NCI-H446 treated with DMSO at 0.1 percent for 48 hours (cell line): ENCODE measurements around the gene ZSCAN31.
"Not testable (repeated sequence)": the region's sequence is repeated elsewhere in the genome, so short reads cannot be mapped to it uniquely, and the experiment has no call there.

ENCODE experiments used
- DNase-seq: peaks from one replicate; lab custom pipeline; 2025; lab: John Stamatoyannopoulos, UW

Gene ZSCAN31

DNA sequence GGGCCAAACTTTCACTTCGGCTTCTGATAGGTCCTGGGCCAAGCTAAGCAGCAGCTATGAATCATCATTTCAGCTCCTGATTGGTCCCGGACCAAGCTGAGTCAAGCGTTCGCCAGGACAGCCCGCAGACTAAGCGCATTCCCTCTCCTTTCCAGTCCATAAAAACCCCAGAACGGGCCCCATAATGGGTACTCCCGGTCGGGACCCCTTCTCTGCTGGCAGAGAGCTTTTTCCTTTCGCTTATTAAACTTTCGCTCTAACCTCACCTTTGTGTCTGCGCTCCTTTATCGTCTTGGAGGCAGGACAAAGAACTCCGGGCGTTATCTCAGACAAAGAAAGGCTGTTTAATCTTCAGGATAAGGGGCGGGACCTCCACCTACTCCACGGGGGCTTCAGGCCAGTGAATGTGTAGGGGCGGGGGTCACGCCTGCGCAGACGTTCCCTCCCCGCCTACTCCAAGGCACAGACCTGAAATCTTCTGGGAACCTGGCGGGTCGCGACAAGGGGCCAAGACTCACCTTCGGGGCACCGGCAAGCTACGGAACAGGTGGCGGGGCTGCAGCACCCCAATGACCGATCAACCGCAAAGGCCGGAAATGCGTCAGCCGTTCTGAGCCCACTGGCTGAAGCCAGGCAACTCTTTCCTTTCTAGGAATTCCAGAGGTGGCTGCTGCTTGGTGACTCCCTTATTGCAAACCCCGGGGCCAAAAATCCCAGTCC, at the start of gene ZSCAN31:
Gene ZSCAN31, minus strand, starts transcription at position 585 of the 720 bp plus-strand sequence. CDS start 6,465 bp downstream, outside the sequence.
- peak; percentile 92 for DNase-seq

DNA sequence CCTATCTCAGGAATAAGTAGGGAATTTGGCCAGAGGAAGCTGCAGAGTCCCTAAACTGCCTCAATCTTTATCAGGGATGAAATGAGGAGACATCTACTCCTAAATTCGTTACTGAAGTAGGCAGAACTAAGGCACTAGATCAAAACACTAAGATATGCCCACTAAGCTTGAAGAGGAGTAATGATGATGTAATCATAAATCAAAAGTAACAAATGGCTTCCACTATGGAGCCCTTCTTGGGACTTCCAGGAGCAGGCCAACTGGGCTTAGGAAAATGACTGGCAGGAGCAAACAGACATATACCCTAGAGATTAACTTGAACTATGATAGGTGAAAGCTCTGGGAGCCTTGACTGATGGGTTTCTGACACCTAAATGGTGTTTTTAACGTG, 48.2 kb upstream of the ZSCAN31 start:
- no peak for DNase-seq

DNA sequence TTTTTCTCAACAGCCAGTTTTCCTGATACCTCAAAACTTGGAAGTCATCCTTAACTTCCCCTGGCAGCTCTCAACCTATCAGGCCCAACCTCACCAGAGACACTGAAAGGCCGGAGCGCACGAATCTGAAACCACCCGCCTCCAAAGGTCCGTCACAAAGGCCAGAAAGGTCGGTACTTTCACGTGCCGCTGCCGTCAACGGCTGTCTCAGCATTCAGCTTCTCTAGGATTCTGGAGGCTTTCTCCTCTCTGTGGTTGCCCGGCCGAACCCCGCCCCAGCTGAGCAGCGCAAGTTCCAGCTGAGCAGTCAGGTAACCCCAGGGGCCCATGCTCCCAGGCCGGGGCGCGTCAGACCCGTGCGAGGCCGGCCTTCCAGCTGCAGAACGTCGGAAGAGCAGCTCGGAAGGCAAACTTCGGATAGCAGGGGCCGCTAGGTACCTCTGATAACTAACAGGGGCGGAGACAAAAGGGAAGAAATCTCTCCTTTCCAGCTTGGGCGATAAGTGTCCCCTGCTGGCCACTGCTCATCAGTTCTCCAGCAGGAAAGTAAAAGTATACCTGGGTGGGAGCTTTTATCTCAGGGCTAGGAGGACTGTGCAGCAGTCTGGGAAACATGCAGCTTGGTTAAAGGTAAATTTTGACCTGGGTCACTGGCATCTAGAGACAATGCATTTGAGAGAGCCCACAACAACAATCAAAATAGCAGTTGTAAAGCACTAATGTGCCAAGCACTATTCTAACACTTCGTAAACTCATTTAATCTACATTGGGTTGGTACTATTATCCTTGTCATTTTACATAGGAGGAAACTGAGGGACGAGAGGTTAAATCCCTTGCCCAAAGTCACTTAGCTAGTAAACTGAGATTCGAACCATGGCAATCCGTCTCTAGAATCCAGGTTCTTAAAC, 47.5 kb upstream of the ZSCAN31 start:
- no peak for DNase-seq

DNA sequence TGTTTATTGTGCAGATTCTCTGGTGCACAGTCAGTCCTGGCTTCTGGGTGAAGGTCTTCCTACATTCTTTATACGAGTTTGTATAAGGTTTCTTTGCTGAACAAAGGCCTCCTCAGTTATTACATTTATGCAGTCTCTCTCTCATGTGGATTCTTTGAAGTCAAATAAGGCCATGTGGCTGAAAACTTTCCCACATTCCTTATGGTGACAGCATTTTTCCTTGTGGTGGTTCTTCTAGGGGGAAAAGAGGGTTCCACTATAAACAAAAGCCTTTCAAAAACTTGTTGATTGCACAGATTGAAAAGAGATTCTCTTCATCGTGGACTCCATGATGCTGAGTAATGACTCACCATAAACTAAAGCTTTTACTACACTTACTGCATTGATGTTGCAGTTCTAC, 44.4 kb upstream of the ZSCAN31 start:
- DNase-seq, result no peak

DNA sequence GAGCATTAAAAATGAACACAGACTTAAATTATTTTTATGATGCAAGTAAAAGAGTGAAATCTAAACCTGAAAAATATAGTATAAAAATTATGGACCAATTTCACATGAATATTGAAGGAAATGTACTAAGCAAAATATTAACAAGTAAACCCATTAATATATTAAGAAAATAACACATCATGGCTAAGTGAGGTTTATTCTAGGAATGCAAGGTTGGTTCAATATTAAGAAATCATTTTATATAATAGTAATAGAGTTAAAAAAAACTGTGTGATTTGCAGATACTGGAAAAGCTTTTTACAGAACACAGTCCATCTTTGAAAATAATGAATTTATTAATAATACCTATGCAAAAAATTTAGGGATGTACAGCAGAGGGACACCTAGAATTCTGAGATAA, 42.7 kb upstream of the ZSCAN31 start:
- DNase-seq, result no peak

DNA sequence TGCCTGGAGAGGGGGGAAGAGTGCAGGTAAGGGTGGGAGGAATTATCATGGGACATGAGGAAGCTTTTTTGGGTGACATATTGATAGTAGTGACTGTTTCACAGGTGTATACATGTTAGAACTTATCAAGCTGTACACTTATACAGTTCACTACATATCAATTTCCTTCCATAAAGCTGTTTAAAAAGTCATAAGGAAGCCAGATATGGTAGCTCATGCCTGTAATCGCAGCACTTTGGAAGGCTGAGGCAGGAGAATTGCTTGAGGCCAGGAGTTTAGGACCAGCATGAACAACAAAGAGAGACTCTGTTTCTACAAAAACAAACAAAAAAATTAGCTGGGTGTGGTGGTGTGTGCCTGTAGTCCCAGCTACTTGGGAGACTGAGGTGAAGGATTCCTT, 41.9 kb upstream of the ZSCAN31 start:
- DNase-seq, result no peak

DNA sequence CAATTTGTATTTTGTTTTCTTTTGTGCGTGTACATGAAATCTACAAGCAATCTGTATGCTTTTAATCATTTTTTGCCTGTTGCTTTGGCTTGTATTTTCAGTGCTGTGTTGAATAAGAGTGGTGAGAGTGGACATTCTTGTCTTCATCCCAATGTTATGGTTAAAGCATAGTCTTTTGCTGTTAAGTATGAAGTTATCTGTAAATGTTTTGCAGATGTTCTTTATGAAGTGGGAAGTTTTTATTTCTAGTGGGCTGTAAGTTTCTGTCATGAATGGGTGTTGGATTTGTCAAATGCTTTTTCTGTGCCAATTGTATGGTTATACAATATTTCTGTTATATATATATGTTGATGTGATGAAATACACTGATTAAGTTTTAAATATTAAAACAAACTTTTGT, 38.0 kb upstream of the ZSCAN31 start:
- DNase-seq, result no peak

DNA sequence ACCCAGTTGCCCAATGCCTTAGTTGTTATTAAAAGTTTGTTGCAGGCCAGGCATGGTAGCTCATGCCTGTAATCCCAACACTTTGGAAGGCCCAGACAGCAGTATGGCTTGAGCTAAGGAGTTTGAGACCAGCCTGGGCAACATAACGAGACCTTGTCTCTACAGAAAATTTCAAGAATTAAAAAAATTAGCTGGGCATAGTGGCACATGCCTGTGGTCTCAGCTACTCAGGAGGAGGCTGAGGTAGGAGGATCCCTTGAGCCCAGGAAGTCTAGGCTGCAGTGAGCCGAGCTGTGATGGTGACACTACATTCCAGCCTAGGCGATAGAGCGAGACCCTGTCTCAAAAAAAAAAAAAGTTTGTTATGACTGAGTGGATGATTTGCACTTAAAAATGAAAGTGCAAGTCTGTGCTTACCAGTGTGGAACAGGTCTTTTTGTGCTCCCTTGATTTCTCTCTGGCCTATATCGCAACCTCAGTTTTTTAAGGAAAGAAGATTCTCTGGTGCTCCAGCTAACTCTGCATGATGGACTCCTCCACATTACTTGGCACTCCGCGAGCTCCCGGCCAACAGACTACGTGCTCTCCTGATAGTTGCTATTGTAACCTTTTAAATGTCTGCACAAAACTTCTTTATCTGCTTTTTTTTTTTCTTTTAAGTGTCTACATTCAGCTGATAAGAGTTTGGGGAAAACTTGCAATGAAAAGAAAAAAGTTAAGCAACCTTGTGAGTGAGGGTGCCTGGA, 35.9 kb upstream of the ZSCAN31 start:
- no peak for DNase-seq

DNA sequence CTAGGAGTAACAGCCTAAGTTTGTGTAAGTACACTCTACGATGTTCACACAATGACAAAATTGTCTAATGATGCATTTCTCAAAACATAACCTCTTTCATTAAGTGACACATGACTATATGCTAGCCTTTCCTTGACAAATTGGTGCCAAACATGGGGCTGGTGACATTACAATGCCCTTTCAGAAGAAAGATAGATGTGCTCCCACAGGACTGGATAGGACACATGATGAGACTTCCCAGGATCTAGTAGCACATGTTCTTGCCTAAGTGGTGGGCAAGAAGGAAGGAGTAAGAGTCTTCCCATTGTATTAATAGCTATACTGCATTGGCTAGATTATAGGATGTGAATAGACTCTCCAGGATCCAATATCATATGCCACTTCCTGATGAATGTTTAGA, 35.3 kb upstream of the ZSCAN31 start:
- no peak for DNase-seq

DNA sequence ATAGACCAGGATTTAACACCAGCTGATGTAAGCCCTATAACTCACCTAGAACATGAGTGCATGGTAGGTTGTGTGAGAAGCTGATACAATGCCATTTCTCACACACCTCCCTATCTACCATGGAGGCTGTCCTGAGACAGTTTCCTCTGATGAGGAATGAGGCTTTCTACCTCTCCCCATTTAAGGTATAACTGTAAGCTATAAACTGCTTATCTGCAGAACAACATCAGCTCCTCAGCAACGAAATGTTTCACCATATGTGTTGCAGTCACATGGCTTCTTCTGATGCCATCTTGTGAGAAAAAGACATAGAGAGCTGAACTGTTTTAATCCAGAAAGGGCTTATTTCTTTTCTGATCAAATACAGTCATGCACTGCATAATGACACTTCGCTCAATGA, 34.5 kb upstream of the ZSCAN31 start:
- no peak for DNase-seq

DNA sequence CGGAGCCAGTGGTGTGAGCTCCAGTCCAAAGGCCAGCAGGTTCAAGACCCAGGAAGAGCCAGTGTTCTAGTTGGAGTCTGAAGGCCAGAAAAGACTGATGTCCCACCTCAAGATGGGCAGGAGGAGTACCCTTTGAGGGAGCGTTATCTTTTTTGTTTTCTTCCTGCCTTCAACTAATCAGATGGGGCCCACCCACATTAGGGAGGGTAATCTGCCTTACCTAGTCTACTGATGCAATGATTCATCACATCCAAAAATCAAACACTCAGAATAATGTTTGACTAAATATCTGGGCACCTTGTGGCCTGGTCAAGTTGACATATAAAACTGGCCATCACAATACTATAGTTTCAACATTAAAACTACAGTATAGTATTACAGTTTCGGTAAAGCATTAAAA, 33.5 kb upstream of the ZSCAN31 start:
- DNase-seq, result no peak

DNA sequence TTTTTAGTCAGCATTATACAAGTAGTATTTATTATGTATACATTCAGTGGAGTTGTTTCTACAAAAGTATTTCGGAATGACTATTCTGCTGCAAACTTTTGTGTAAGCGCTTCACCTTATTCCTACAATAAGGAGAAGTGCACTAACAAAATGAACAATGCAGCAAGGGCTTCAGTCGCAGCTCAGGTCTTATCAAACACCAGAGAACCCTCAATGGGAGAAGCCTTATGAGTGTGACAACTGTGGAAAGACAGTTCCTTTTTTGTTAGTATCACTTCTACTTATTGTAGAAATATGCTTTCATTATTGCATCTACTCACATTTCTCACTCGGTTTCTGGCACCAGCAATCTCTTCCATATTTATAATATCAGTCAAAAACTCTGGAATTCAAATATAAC, 32.6 kb upstream of the ZSCAN31 start:
- DNase-seq, result no peak

DNA sequence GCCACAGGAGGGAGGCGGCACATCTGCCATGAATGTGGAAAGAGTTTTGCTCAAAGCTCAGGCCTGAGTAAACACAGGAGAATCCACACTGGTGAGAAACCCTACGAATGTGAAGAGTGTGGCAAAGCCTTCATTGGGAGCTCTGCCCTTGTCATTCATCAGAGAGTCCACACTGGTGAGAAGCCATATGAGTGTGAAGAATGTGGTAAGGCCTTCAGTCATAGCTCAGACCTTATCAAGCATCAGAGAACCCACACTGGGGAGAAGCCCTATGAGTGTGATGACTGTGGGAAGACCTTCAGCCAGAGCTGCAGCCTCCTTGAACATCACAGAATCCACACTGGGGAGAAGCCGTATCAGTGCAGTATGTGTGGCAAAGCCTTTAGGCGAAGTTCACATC, 29.6 kb upstream of the ZSCAN31 start:
- not testable (repeated sequence) for DNase-seq

DNA sequence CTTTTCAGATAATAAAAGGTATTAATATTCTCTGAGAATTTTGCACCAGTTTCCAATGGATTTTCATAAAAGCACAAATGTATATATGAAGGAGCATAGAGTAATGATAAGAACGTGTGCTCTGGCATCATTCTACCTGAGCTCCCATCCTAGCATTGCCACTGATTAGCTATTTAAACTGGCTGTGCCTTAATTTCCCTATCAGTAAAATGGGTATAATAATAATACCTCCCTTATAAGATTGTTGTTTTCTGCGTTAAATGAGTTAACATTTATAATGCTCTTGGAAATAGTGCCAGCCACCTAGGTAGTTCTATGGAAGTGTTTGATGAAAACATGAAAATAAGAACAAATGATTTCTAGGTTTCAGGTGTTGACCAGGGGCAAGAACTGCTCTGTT, 25.0 kb upstream of the ZSCAN31 start:
- DNase-seq, result no peak

DNA sequence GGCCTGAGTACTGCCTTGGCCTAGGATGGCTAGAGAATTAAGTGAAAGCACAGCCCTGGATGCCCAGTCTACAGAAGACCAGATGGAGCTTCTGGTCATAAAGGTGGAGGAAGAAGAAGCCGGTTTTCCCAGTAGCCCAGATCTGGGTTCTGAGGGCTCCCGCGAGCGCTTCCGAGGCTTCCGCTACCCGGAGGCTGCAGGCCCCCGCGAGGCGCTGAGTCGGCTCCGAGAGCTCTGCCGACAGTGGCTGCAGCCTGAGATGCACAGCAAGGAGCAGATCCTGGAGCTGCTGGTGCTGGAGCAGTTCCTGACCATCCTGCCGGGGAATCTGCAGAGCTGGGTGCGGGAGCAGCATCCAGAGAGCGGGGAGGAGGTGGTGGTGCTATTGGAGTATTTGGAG, 23.6 kb upstream of the ZSCAN31 start:
- not testable (repeated sequence) for DNase-seq

DNA sequence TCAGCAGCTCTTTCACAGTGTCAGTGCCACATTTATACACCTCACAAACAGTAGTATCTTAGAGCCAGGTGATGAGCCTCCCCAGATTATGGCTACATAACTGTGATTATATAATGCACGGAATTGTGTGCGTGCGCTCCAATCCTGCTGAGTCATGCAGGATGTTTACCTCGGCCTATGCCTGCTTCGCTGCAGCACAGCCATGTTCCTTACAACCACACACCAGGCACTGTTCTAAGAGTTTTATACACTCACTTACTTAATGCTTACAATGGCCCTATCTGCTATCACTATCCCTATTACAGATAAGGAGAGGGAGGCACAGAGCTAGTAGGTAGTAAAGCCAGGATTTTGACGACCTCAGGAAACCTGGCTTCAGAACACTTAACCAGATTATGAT, 21.1 kb upstream of the ZSCAN31 start:
- DNase-seq, result no peak

DNA sequence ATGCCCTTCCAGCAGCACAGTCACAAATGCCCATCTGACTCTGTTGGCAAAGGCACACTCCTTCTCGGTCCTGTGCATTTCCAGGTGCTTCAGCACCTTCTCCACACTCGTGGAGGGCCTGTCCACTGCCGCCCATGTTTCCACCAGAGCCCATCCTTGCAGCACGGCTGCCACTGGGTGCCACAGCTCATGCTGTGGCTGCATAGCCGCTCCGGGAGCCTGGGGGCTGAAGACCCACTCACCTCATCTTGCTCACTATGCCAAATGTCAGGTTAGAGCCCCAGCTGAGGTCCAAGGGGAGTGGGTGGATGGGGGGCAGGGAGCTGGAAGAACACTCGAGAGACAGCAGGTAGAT, 20.7 kb upstream of the ZSCAN31 start:
- DNase-seq, result no peak

DNA sequence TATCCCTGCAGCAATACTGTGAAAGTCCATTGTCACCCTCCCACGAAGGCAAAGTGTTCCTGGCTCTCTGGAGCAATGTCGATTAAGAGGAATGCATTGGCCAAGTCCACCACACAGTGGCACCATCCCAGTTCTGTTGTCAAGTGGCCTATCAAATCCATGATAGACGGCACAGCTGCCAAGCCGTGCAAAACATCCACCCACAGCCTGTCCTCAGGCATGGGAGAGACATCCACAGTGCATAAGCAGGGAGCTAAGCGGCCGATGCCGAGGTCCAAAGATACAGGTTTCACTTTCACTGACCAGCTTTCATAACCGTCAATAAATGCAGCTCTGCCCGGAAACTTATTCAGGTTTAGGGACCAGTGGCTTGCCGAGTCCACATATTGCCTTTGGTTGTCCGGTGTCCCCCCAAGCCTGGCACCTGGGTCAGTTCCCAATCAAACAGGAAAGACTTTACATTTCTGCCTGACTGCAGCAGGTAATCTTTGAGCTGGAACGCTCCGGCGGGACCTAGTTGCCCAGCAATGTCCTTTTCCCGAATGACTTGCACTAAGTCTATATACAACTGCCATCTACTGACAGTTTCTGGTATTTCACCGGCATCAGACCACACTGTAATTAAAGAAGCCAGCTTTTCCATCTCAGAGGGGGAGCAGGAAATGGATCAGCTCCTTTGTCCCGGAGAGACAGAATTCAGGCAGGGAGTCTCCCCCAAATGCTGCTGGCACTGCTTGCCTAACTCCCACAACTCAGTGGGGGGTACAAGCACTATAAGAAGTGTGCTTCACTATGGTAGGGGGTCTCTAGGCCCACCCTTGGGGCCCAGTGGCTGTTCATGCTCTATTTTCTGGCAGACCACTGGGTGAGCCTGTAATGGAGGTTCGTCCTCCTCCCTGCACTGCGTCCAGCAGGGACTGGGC, 20.1 kb upstream of the ZSCAN31 start:
- DNase-seq, result peak; percentile 71

DNA sequence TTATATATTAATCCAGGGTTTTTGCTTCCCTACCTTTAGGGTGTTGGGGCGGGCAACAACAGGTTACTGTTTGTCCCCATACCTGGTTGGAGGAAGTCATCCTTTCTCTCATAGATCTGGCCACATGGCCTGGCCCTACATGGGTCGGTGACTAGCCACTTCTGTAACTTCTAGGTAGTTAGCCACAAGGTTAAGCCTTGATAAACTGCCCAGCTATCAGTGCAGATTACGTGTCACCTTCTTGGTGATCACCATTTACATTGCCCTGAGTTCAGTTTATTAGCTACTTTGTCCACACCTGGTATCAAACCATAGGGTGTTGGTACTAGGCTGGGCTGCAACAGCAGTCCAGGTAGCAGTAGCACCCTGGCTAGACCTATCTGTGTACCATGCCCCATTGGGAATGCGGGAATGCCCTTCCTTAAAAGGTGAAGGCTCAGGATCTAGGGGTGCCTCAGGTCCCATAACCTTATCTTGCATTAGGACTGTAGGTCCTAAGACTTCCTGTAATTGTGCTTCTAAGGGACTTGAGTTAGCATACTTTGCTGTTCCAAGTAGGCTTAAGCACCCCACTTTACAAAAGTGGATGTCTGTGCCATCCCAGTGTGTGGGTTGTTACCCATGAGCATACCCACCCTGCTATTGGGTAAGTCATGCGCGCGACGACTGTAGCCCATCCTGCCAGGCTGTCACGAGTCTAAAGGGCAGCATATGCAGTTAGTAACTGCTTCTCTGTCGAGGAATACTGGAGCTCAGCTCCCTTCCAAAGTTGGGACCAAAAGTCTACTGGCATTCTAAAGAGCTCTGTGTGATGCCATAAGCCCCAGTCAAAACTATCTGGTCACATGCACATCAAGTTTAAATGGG, 19.0 kb upstream of the ZSCAN31 start:
- DNase-seq, result no peak

DNA sequence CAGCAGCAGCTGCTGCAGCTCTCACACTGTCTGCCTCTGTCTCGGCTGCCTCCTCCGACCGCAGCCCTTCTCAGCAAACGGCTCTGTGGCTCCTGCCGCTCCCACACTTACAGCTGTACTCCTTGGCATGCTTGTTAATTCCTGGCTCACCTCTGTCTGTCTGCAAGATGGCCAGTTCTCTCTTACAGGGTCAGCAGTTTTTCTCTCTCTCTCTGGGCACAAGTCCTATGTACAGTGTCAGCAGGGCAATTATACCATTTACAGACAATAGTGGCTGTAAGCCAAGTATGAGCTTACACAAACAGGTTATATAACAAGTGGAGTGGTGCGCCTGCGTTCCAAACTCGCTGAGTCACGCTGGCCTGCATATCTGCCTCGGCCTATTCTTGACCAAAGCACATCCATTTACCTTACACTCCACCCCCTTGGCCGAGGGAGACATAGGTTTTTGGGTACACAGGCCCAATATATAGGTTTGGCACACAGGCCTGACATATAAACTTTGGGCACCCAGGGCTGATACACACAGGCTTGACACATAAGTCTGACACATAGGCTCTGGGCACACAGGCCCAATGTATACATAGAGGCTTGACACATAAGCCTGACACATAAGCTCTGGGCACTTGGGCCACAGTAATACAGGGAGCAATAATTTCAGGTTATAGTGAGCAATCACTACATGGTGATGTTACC, 18.2 kb upstream of the ZSCAN31 start:
- DNase-seq, result no peak
